Skin epidermis (tissue), 12 donors: ENCODE data around the gene ZBTB44.
"Not testable (repeated sequence)": the region's sequence is repeated elsewhere in the genome, so short reads cannot be mapped to it uniquely, and the experiment has no call there.

Experiments
- H3K27ac ChIP-seq, 21 experiments: fragments of 200-600 bp; sonication (generic) in 11 of 21; one replicate each; pipeline ENCODE4 v1.5.0; 2020; ENCODE audit warnings: mild to moderate bottlenecking in 3 of 21, inconsistent platforms in 2 of 21, moderate library complexity in 2 of 21
- H3K4me3 ChIP-seq, 7 experiments: fragments of 200-600 bp; sonication (generic) in 2 of 7; one replicate each; pipeline ENCODE4 v1.5.0; 2020; ENCODE audit warnings: inconsistent platforms in 2 of 7, mild to moderate bottlenecking in 2 of 7, moderate library complexity in 1 of 7

Gene ZBTB44

DNA sequence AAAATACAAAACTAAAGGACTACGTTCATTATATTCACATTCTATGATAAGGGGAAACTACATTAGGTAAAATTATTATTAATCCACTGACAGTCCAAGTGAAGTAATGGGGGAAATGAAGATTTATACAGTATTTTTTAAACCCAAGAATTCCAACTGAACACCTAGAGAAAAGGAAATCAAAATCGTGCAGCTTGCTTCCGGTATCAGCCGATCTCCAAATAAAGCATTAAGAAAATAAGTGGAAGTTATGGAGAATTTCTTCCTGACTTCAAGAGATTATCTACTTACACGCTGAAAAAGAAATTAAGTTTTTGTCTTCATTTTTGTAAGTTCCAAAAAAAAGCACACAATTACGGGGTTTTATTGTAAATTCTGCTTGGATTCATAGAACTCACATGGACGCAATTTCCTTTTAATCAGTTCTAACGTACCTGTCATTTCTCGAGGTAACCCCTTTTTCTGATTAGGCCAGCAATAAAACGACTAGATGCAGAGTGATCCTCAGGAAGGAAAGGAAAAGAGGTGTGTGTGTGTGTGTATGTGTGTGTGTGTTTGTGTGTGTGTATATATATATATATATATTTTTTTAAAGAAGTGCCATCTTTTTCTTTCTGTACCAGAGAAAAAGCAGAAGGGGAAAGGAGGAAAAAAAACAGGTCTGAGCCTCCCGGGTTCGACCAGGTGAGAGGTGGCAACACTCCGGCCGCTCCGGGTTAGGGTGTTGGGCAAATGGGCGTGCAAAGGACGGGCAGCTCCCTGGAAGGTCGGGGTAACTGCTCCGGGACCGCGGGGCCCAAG, 1.1 kb downstream of the ZBTB44 start:
- Histone ChIP-seq H3K27ac (peak overlapping the region; percentile 81 to 98 (median 96)), H3K4me3 (peak overlapping the region; percentile 74 to 98 (median 81))

DNA sequence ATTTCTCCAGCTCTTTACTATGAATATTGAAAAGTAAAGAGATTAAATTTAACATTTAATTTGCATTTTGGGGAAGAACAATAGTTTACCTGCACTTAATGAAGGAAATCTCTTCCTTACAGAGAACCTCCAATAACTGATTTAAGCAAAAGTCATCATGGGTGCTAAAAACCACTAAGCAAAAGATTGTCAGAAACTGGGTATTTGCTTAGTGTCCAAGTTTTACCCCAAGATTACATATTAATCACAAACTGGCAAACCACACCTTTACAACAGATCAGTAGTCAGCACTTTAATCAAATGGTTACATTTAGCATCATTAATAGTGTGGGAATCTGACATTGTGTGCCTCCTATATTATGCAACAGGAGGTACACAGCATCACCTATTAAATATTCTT, 2.7 kb downstream of the ZBTB44 start:
- Histone ChIP-seq H3K27ac (no peak overlapping the region), H3K4me3 (no peak overlapping the region)

DNA sequence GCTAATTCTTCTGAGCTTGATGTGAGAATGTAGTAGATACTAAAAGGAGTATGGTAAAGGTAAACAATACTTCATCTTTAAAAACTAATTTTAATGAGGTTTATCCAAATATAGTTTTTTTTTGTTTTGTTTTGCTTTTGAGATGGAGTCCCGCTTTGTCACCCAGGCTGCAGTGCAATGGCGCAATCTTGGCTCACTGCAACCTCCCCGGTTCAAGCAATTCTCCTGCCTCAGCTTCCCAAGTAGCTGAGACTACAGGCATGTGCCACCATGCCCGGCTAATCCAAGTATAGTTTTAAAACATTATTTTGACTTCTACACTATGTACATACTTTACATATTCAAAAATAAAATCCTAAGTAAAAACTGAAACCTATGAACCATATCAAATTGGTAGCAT, 4.1 kb downstream of the ZBTB44 start:
- no peak overlapping the region for H3K4me3 ChIP-seq
- H3K27ac ChIP-seq = no peak overlapping the region

DNA sequence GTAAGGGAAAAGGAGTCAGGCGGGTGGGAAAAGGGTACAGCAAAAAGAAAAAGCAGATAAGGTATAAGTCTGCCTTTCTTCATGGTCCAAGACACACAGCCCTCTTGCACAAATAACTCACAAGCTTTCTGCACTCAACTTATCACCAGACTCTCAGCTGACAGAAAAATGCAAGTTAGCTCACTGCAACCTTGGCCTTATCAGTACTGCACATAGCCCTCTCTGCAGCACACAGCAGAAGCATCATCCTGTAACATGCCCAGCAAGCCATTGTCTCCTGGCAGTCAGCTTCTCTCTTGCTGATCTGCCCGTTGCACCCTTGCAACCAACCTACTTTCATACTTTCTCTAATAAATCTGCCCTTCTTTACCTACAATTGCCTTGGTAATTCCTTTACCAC, 5.8 kb downstream of the ZBTB44 start:
- Histone ChIP-seq H3K4me3 (no peak overlapping the region), H3K27ac (no peak overlapping the region)

DNA sequence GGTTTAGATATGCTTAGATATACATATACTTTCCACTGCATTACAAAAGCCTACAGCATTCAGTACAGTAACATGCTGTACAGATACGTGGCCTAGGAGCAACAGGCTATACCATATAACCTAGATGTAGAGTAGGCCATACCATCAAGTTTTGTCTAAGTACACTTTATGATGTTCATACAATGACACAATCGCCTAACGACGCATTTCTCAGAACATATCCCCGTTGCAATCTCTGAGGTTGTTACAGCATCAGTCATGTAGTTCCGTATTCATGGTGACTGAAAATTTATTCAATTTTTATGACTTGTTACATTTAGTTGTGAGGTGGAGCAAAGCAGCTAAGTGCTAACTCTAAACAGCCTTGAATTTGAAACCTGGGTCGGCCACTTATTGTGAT, 6.7 kb downstream of the ZBTB44 start:
- no peak overlapping the region for H3K4me3 ChIP-seq
- no peak overlapping the region for H3K27ac ChIP-seq

DNA sequence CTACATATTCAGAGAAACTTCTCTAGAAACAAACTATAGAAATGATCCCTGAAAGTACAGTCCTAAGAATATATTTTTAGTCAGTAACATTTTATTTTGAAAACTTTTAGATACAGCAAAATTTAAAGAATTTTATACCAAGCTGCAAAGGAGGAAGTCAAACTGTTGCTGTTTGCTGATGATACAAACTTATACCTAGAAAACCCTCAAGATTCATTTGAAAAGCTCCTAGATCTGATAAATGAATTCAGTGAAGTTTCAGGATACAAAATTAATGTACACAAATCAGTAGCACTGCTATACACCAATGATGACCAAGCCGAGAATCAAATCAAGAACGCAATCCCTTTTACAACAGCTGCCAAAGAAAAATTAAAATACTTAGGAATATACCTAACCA, 10.1 kb downstream of the ZBTB44 start:
- H3K4me3 ChIP-seq = no peak overlapping the region
- H3K27ac ChIP-seq = no peak overlapping the region

DNA sequence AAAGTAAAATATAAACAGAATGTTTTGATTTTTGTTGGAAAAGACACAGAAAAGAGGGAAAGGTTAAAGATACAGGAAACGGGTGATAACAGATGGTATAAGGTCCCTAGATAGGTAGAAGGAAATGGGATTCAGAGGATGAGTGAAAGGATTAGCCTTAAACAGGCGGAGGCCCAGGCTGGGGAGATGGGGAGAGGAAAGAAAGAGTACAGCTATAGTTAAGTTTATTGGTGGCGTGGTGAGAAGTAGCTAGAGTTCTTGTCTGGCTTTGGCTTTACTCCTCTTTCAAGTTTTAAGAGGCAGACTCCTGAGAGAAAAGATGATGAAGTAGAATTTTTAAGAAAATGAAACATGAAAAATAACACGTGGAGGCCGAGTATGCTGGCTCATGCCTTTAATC, 13.7 kb downstream of the ZBTB44 start:
- no peak overlapping the region for H3K27ac ChIP-seq
- H3K4me3 ChIP-seq = no peak overlapping the region

DNA sequence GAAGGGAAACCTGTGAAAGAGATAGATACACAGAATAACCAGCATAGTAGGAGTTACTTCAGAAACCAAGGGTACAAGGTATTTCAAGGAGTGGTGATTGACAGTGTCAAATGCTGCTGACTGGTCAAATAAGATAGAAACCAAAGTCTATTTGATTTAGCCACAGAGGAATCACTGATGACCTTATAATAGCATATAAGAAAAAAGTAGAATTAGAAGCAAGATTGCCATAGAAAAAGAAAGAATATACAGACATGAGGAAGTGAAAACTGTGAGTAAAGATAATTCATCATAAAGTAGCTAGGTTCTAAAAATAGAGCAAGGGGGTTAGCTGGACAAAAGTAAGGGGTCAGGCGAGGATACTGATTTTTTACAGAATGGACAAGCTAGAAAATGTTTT, 14.2 kb downstream of the ZBTB44 start:
- Histone ChIP-seq H3K27ac (no peak overlapping the region), H3K4me3 (no peak overlapping the region)

DNA sequence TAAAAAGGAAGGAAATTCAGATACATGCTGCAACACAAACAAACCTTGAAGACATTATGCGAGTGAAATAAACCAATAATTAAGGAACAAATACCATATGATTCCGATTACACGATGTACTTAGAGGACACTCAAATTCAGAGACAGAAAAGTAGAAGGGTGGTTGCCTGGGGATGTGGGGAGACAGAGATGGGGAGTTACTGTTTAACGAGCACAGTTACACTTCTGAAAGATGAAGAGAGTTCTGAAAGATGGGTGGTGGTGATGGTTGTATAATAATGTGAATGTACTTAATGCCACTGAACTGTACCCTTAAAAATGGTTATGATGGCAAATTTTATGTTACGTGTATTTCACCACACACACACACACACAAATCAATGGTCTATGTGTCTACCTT, 14.7 kb downstream of the ZBTB44 start:
- H3K4me3 ChIP-seq = no peak overlapping the region
- H3K27ac ChIP-seq = no peak overlapping the region

DNA sequence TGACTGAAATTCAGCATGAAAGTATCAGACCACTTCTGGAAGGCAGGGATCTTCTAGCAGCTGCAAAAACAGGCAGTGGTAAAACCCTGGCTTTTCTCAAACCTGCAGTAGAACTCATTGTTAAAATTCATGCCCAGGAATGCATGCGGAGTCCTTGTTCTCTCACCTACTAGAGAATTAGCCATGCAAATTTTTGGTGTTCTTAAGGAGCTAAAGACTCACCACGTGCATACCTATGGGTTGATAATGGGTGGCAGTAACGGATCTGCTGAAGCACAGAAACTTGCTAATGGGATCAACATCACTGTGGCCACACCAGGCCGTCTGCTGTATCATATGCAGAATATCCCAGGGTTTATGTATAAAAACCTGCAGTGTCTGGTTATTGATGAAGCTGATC, 19.1 kb downstream of the ZBTB44 start:
- H3K27ac ChIP-seq = no peak overlapping the region
- H3K4me3 ChIP-seq = no peak overlapping the region

DNA sequence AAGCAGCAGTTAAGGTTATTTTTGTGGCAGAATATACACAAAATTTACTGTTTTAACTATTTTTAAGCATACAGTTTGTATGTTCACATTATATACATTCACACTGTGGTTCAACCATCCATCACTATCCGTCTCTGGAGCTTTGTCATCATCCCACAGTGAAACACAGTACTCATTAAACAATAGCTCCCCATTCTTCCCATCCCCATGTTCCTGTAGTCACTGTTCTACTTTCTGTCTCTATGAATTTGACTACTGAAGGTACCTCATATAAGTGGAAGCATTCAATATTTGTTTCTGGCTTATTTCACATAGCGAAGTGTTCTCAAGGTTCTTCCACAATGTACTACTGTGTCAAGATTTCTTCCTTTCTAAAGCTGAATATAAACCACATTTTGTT, 32.6 kb downstream of the ZBTB44 start:
- Histone ChIP-seq H3K27ac (no peak overlapping the region), H3K4me3 (no peak overlapping the region)

DNA sequence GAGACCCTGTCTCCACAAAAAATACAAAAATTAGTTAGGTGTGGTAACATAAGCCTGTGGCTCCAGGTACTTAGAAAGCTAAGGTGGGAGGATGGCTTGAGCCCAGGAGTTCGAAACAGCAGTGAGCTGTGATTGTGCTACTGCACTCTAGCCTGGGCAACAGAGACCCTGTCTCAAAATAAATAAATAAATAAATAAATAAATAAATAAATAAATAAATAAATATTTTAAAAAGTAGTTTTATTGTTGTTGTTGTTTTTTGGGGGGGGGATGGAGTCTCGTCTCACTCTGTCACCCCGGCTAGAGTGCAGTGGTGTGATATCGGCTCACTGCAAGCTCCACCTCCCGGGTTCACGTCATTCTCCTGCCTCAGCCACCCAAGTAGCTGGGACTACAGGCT, 33.4 kb downstream of the ZBTB44 start:
- H3K27ac ChIP-seq = not testable (repeated sequence)

DNA sequence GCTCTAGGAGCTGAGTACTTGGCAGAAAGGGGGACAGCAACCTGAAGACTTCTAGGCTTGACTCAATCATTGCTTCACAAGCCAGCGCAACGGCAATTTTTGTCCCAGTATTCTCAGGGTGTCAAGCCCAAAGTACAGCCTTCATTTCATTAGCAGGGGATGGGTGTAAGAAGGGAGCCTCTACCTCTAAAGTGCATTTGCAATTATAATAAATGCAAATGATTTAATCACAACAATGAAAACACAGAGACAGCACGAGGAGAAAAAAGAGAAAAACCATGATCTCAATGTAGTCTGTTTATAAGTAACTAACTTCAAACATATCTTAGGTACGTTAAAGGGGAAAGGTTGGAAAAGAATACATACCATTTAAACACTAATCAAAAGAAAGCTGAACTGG, 34.7 kb downstream of the ZBTB44 start:
- no peak overlapping the region for H3K4me3 ChIP-seq
- H3K27ac ChIP-seq = no peak overlapping the region

More for the DNA sequence above, 33.4 kb downstream of the ZBTB44 start:
- not testable (repeated sequence) for H3K4me3 ChIP-seq

DNA sequence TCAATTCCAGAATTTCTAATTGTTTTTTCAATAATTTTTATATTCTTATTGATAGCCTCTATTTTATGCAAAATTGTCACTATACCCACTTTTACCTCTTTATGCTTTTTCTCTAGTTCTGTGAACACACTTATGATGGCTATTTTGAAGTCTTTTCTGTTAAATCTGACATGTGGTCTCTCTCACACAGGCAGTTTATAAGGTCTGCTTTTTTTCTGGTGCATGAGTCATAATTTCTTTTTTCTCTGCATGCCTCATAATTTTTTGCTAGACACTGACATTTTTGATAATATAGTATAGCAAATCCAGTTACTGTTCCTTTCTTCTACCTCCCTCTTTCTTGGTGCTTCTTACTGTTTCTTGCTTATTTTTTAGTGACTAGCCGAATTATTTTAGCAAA, 36.0 kb downstream of the ZBTB44 start:
- Histone ChIP-seq H3K27ac (no peak overlapping the region), H3K4me3 (no peak overlapping the region)

DNA sequence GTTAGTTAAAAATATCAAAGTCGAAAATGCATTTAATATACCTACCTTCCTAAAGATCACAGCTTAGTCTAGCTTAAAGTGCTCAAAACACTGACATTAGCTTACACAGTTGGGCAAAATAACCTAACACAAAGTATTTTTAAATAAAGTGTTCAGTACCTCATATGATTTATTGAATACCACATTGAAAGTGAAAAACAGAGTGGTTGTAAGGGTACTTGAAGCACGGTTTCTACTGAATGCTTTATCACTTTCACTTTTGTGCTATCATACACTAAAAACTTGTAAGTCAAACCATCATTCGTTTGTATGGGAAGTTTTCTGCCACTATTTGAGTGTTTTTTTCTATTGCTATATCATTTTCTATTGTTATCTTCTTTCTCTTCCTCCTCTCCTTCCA, 36.6 kb downstream of the ZBTB44 start:
- Histone ChIP-seq H3K27ac (no peak overlapping the region), H3K4me3 (no peak overlapping the region)

DNA sequence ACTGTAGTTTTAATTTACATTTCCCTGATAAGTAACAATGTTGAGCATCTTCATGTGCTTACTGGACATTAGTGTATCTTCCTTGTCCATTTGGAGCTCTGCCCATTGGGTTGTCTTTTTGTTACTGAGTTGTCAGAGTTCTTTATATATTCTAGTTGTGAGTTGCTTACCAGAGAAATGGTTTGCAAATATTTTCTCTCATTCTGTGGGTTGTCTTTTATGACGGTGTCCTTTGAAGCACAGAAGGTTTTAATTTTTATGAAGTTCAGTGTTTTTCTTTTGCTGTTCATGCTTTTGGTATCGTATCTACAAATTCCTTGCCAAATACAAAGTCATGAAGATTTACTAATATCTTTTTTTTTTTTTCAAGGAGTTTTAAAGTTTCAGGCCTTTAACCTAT, 42.4 kb downstream of the ZBTB44 start:
- Histone ChIP-seq H3K27ac (no peak overlapping the region), H3K4me3 (no peak overlapping the region)

DNA sequence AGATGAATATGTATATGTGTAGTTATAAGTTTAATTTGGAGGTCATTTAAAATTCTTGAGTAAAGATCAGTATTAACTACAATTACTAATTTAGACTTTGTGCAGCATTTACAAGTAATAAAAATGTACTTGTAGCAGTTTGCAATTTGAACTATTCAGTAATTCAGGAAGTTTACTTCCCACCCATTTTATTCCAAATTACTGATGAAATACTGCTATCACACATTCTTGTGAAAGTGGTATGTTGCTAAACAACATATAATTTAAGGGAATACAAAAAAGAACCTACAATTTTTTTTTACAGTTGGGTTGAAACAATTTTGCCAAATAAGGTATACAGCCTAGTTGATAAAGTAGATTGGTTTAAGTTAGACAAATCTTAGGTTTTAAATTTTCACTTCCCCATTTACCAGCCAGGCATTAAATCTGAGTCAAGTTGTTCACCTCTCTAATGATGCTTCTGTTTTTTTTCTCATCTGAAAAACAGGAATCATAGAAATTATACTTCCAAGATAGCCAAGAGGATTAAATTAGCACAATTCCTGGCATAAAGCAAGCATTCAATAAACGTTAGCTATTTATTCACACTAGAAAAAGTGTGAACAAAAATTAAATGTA, 45.3 kb downstream of the ZBTB44 start:
- Histone ChIP-seq H3K27ac (no peak overlapping the region), H3K4me3 (no peak overlapping the region)

DNA sequence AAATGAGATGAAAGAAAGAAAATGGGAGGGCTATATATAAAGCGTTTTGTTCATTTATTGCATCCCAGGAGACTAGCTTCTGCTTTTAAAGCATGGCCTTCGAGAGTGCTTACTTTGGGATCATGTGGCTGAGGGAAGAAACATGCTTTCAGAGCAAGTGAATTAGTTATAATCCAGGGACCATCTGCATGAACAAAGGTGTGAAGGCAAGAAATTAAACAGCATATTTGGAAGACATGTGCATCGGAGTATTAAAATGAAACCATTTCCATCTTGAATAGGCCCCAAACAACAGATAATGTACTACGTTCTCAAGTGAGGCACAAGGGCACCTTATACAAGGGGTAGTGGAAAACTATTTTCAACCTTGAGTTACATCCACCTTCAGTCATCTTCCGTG, 51.4 kb downstream of the ZBTB44 start:
- Histone ChIP-seq H3K27ac (no peak overlapping the region), H3K4me3 (no peak overlapping the region)

DNA sequence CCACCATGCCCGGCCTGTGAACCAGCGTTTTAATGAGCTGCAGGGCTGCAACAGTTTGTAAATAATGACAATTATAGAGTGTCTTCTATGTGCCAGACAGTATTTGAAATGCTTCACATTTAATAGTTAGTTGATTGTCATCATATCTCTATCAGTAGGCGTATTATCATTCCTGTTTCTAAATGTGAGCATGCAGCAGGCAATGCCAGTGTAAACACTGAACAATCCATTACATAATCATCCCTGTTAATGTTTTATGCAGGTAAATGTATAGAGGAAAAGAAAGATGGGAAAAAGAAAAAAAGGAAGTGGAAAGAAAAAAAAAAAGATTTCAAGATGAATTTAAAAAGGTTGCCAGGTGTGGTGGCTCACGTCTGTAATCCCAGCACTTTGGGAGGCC, 52.3 kb downstream of the ZBTB44 start:
- H3K27ac ChIP-seq = no peak overlapping the region
- no peak overlapping the region for H3K4me3 ChIP-seq

DNA sequence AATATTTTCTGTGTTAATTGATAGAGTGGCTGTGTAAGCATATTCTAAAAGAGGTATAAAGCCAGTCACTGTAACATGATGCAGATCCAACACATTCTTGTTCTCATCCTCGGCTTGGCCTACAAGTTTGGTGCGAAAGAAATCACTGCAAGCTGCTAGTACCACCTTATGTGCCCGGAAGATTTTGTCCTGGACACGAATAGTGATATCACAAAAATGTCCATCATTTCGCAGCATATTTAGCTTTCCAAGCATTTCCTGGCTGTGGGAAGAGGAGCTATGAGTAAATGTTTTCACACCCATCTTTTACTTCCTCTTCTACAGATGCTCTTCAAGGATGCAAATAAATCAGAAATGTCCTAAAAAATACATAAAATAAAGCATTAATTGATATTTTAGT, 53.1 kb downstream of the ZBTB44 start:
- Histone ChIP-seq H3K27ac (no peak overlapping the region), H3K4me3 (no peak overlapping the region)

DNA sequence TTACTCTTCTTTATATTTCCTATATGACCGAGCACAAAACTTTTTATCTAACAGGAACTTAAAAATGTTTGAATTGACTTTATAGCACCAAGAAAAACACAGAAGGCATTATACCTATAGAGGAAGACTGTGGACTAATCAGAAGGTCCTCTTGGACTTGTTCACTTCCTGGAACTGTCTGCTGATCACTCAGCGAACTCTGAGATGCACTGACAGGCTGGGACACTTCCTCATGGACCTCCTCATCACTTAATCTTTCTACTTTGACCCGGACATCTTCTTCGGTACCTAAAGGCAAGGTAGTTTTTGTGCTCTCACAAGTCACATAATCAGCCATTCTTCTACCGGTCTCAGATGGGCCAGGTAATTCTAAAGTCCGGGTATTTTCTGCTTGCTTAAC, 54.0 kb downstream of the ZBTB44 start:
- Histone ChIP-seq H3K4me3 (no peak overlapping the region), H3K27ac (no peak overlapping the region)

DNA sequence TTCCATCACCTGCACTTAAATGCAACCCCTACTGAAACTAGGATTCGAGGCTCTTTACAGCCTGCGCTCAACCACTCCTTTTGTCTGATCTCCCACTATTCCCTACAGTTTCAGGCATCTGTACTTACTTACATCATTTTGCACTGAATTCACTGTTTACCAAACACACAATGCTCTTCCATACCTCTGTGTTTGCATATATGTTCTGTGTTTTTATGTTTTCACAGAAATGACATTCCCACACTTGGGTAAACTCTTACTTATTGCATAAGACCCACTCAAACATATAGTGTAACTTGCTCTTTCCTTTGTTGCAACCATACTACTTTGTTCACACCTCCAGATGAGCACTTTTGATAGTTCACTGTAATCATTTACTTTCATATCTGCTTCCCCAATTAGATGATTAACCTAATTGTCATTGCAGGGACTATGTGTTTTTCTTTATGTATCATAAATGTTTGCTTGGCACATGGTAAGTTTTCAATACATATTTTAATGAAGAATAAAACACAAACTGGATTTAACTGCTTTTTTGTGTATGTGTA, 54.6 kb downstream of the ZBTB44 start:
- Histone ChIP-seq H3K4me3 (no peak overlapping the region), H3K27ac (no peak overlapping the region)
